Karpas-422 (cell line): ENCODE results near the gene MVD. TPM values are rescaled to one million over a fixed set of nuclear protein-coding genes. Genes with fewer than 3 reads are reported as not detected.

Experiments
- DNase-seq: peaks from one replicate; pipeline ENCODE4 v3.0.0-alpha.2; 2015
- H2AFZ ChIP-seq: fragments of 200-600 bp; sonication (generic); 2 replicates; pipeline ENCODE4 v1.6.1; 2014; ENCODE audit warnings: antibody characterized with exemption, low read length, mixed read lengths
- H3K27ac ChIP-seq: fragments of 200-600 bp; sonication (generic); 2 replicates; pipeline ENCODE4 v1.5.1; 2014; ENCODE audit warnings: mild to moderate bottlenecking, low read length, moderate library complexity
- H3K27me3 ChIP-seq: fragments of 200-600 bp; sonication (generic); 2 replicates; pipeline ENCODE4 v1.6.1; 2014; ENCODE audit warnings: low read length, mixed read lengths
- H3K36me3 ChIP-seq: fragments of 200-600 bp; sonication (generic); 2 replicates; pipeline ENCODE4 v1.6.1; 2014; ENCODE audit warnings: low read length, mixed read lengths; ENCODE audit not compliant: insufficient read depth
- H3K4me1 ChIP-seq: fragments of 200-600 bp; sonication (generic); 2 replicates; pipeline ENCODE4 v1.6.1; 2014; ENCODE audit warnings: mild to moderate bottlenecking, low read length, mixed read lengths
- H3K4me2 ChIP-seq: fragments of 200-600 bp; sonication (generic); 2 replicates; pipeline ENCODE4 v1.6.1; 2014; ENCODE audit warnings: low read length, low read depth, mild to moderate bottlenecking; ENCODE audit not compliant: poor library complexity, severe bottlenecking
- H3K4me3 ChIP-seq: fragments of 200-600 bp; sonication (generic); 2 replicates; pipeline ENCODE4 v1.5.1; 2014; ENCODE audit warnings: mild to moderate bottlenecking, antibody characterized with exemption, low read length, mixed read lengths
- H3K79me2 ChIP-seq: fragments of 200-600 bp; sonication (generic); 2 replicates; pipeline ENCODE4 v1.6.1; 2014; ENCODE audit warnings: mild to moderate bottlenecking, low read length, mixed read lengths
- H3K9ac ChIP-seq: fragments of 200-600 bp; sonication (generic); 2 replicates; pipeline ENCODE4 v1.6.0; 2014; ENCODE audit warnings: low read length
- H3K9me2 ChIP-seq: fragments of 200-600 bp; sonication (generic), shearing (Covaris generic); replicated peaks from 2 replicates; pipeline ENCODE4 v1.6.0; 2014; ENCODE audit warnings: mild to moderate bottlenecking, low read length, moderate library complexity; ENCODE audit not compliant: insufficient read depth
- H3K9me3 ChIP-seq: fragments of 300-700, 200-600 bp; sonication (generic); 2 replicates; pipeline ENCODE4 v1.6.1; 2014; ENCODE audit warnings: low read length, mixed read lengths
- H4K20me1 ChIP-seq: fragments of 200-600 bp; sonication (generic); 2 replicates; pipeline ENCODE4 v1.6.1; 2014; ENCODE audit warnings: mild to moderate bottlenecking, antibody characterized with exemption, low read length, low read depth; ENCODE audit not compliant: insufficient read depth
- total RNA-seq: library from RNA; depleted of rRNA; stranded (reverse); fragments of >200 nt; shearing (Covaris generic); gene quantifications from 2 replicates; pipeline ENCODE4 v1.2.3, GENCODE V29; 2014; ENCODE audit warnings: low replicate concordance

Gene MVD
- total RNA-seq, 1 experiment from 2014 or later = 35.0 TPM

- peaks cover 26% of the 10 kb centered on the region for H3K4me1 ChIP-seq
- no peak overlapping the region for H3K4me3 ChIP-seq
- peaks cover 5% of the 10 kb centered on the region; the same call in 1 of the 2 replicates for H4K20me1 ChIP-seq
- H3K9ac ChIP-seq = no peak overlapping the region
- no peaks in the 10 kb centered on the region for H3K9me3 ChIP-seq
- H3K9me2 ChIP-seq = no peaks in the 10 kb centered on the region
- no peak overlapping the region for H3K27ac ChIP-seq
- 0 out of 2 replicates have a peak, but pooled peaks cover 5% of the 10 kb centered on the region for H3K79me2 ChIP-seq
- no peak overlapping the region for H2AFZ ChIP-seq
- no peaks in the 10 kb centered on the region for H3K36me3 ChIP-seq
- no peak overlapping the region for H3K4me2 ChIP-seq
- H3K27me3 ChIP-seq = no peaks in the 10 kb centered on the region
- no peak for DNase-seq
Measured at GRCh38 chr16:88698646-88699045, 35.8 kb upstream of the MVD start.

- Histone ChIP-seq H3K4me1 (peaks cover 23% of the 10 kb centered on the region), H3K4me3 (no peak overlapping the region), H3K79me2 (0 out of 2 replicates have a peak, but pooled peaks cover 5% of the 10 kb centered on the region), H3K27me3 (no peaks in the 10 kb centered on the region), H4K20me1 (no peaks in the 10 kb centered on the region), H3K4me2 (no peak overlapping the region), H2AFZ (no peak overlapping the region), H3K9ac (no peak overlapping the region), H3K36me3 (no peaks in the 10 kb centered on the region), H3K9me2 (no peaks in the 10 kb centered on the region), H3K9me3 (no peaks in the 10 kb centered on the region), H3K27ac (no peak overlapping the region)
- DNase-seq = no peak
Measured at GRCh38 chr16:88697831-88698615, 35.1 kb upstream of the MVD start.

- H3K9me2 ChIP-seq = no peaks in the 10 kb centered on the region
- no peaks in the 10 kb centered on the region for H3K36me3 ChIP-seq
- H3K4me1 ChIP-seq = peaks cover 23% of the 10 kb centered on the region
- no peaks in the 10 kb centered on the region for H3K9me3 ChIP-seq
- H2AFZ ChIP-seq = no peak overlapping the region
- H3K4me2 ChIP-seq = no peak overlapping the region
- H3K79me2 ChIP-seq = 0 out of 2 replicates have a peak, but pooled peaks cover 5% of the 10 kb centered on the region
- no peak overlapping the region for H3K4me3 ChIP-seq
- H3K27me3 ChIP-seq = no peaks in the 10 kb centered on the region
- H4K20me1 ChIP-seq = no peaks in the 10 kb centered on the region
- DNase-seq = no peak
- no peak overlapping the region for H3K9ac ChIP-seq
- H3K27ac ChIP-seq = no peak overlapping the region
Measured at GRCh38 chr16:88697116-88697830, 34.4 kb upstream of the MVD start.

GRCh38 chr16:88696441-88696840 is 33.5 kb upstream of the MVD start:
- H3K36me3 ChIP-seq = no peaks in the 10 kb centered on the region
- H3K4me1 ChIP-seq = peaks cover 15% of the 10 kb centered on the region
- no peak for DNase-seq
- no peak overlapping the region for H3K4me2 ChIP-seq
- no peak overlapping the region for H3K9ac ChIP-seq
- H3K9me3 ChIP-seq = no peaks in the 10 kb centered on the region
- no peak overlapping the region for H3K27ac ChIP-seq
- H3K27me3 ChIP-seq = no peaks in the 10 kb centered on the region
- no peak overlapping the region for H2AFZ ChIP-seq
- H3K4me3 ChIP-seq = no peak overlapping the region
- no peaks in the 10 kb centered on the region for H3K9me2 ChIP-seq
- H3K79me2 ChIP-seq = 0 out of 2 replicates have a peak, but pooled peaks cover 2% of the 10 kb centered on the region
- H4K20me1 ChIP-seq = no peaks in the 10 kb centered on the region

GRCh38 chr16:88695753-88696152 is 32.9 kb upstream of the MVD start:
- no peaks in the 10 kb centered on the region for H4K20me1 ChIP-seq
- H3K27ac ChIP-seq = no peak overlapping the region
- no peak for DNase-seq
- H3K9me3 ChIP-seq = no peaks in the 10 kb centered on the region
- no peak overlapping the region for H3K9ac ChIP-seq
- H3K9me2 ChIP-seq = no peaks in the 10 kb centered on the region
- no peak overlapping the region for H2AFZ ChIP-seq
- H3K4me3 ChIP-seq = no peak overlapping the region
- H3K4me1 ChIP-seq = peaks cover 8% of the 10 kb centered on the region
- H3K36me3 ChIP-seq = no peaks in the 10 kb centered on the region
- no peak overlapping the region for H3K4me2 ChIP-seq
- H3K79me2 ChIP-seq = no peaks in the 10 kb centered on the region
- H3K27me3 ChIP-seq = no peaks in the 10 kb centered on the region

GRCh38 chr16:88695218-88695617 is 32.3 kb upstream of the MVD start:
- H3K4me1 ChIP-seq = peaks cover 3% of the 10 kb centered on the region
- H4K20me1 ChIP-seq = no peaks in the 10 kb centered on the region
- no peak overlapping the region for H2AFZ ChIP-seq
- H3K27me3 ChIP-seq = no peaks in the 10 kb centered on the region
- H3K4me2 ChIP-seq = no peak overlapping the region
- no peak overlapping the region for H3K9ac ChIP-seq
- H3K27ac ChIP-seq = no peak overlapping the region
- no peaks in the 10 kb centered on the region for H3K79me2 ChIP-seq
- no peaks in the 10 kb centered on the region for H3K9me3 ChIP-seq
- H3K36me3 ChIP-seq = no peaks in the 10 kb centered on the region
- no peak overlapping the region for H3K4me3 ChIP-seq
- DNase-seq = no peak
- no peaks in the 10 kb centered on the region for H3K9me2 ChIP-seq

GRCh38 chr16:88694221-88695087 is 31.6 kb upstream of the MVD start:
- DNase-seq = no peak
- no peaks in the 10 kb centered on the region for H4K20me1 ChIP-seq
- H3K9me2 ChIP-seq = no peaks in the 10 kb centered on the region
- H3K27me3 ChIP-seq = no peaks in the 10 kb centered on the region
- H3K79me2 ChIP-seq = no peaks in the 10 kb centered on the region
- no peak overlapping the region for H3K4me3 ChIP-seq
- no peak overlapping the region for H3K27ac ChIP-seq
- H3K36me3 ChIP-seq = no peaks in the 10 kb centered on the region
- no peaks in the 10 kb centered on the region for H3K4me1 ChIP-seq
- H3K9ac ChIP-seq = no peak overlapping the region
- H2AFZ ChIP-seq = no peak overlapping the region
- no peaks in the 10 kb centered on the region for H3K9me3 ChIP-seq
- no peak overlapping the region for H3K4me2 ChIP-seq
